WERI-Rb-1 (cell line): Measurements from ENCODE around the gene KRT14.
A peak's percentile ranks its signal among the peaks of the same experiment; 100 is the strongest.

ENCODE experiments used
- DNase-seq: peaks from one replicate; pipeline ENCODE4 v3.0.0-alpha.2; 2020
- H3K27ac ChIP-seq: fragments of 250-450 bp; sonication (Bioruptor Pico); 2 replicates; pipeline ENCODE4 v1.5.1; 2020; ENCODE audit warnings: mild to moderate bottlenecking, moderate library complexity
- H3K27me3 ChIP-seq: fragments of 250-450 bp; sonication (Bioruptor Pico); 2 replicates; pipeline ENCODE4 v1.5.1; 2021; ENCODE audit warnings: mild to moderate bottlenecking, low read depth, moderate library complexity; ENCODE audit not compliant: insufficient read depth, severe bottlenecking
- H3K36me3 ChIP-seq: fragments of 250-450 bp; sonication (Bioruptor Pico); 2 replicates; pipeline ENCODE4 v1.5.1; 2020; ENCODE audit warnings: mild to moderate bottlenecking, moderate library complexity
- H3K4me3 ChIP-seq: 2 replicates; pipeline ENCODE4 v1.5.1; 2011; ENCODE audit warnings: low read depth, mild to moderate bottlenecking, control low read depth, low read length
- H3K9me3 ChIP-seq: fragments of 250-450 bp; sonication (Bioruptor Pico); 2 replicates; pipeline ENCODE4 v1.5.1; 2021; ENCODE audit warnings: mild to moderate bottlenecking, moderate library complexity; ENCODE audit not compliant: severe bottlenecking
- TF ChIP-seq, protein P1 (sequence below): IDR thresholded peaks from 2 replicates; pipeline ENCODE4 v1.5.1; 2011; ENCODE audit warnings: low read depth, mild to moderate bottlenecking, control low read depth, inconsistent platforms, low read length

Gene KRT14

GRCh38 chr17:41536741-41537613, 49.7 kb downstream of the KRT14 start:
- TF ChIP-seq, protein P1, sequence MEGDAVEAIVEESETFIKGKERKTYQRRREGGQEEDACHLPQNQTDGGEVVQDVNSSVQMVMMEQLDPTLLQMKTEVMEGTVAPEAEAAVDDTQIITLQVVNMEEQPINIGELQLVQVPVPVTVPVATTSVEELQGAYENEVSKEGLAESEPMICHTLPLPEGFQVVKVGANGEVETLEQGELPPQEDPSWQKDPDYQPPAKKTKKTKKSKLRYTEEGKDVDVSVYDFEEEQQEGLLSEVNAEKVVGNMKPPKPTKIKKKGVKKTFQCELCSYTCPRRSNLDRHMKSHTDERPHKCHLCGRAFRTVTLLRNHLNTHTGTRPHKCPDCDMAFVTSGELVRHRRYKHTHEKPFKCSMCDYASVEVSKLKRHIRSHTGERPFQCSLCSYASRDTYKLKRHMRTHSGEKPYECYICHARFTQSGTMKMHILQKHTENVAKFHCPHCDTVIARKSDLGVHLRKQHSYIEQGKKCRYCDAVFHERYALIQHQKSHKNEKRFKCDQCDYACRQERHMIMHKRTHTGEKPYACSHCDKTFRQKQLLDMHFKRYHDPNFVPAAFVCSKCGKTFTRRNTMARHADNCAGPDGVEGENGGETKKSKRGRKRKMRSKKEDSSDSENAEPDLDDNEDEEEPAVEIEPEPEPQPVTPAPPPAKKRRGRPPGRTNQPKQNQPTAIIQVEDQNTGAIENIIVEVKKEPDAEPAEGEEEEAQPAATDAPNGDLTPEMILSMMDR: no peak
- H3K36me3 ChIP-seq: no peaks in the 10 kb centered on the region
- H3K4me3 ChIP-seq: no peak overlapping the region
- H3K27me3 ChIP-seq: no peaks in the 10 kb centered on the region
- peaks cover 2% of the 10 kb centered on the region for H3K9me3 ChIP-seq
- H3K27ac ChIP-seq: no peak overlapping the region
- DNase-seq: no peak

DNA sequence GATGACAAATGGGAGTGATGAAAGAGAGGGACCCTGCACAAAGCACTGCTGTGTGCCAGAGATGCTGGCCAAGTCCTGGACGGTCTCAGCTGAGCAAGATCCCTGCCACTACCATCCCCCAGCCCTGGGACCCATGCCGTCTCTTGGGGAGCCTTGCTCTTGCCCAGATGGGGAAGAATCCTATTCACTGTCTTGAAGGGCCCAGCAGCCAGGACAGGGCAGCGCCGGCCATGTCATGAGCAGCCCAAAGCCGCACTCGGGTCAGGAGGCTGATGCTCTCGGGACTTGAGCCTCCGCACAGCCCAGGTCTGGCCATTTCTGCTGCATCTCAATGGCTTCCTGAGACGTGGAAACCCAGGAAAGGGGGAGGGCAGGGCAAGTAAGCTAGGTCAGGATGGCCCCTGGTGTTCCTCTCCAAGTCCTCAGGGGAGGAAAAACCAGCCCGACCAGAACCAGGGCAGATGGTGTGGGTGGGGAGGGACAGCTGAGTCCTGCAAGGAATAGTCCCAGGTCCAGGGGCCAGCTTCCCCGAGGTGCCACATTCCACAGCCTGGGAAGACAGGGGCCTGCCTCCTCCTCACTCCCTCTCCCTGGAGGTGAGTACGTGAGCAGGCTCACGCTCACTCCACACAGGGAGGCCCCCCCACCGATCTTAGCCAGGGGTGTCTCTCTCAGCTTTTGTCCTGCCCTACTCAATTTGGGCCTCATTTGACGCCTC, 50.8 kb downstream of the KRT14 start:
- Histone ChIP-seq H3K4me3 (no peak overlapping the region), H3K9me3 (no peaks in the 10 kb centered on the region), H3K36me3 (no peaks in the 10 kb centered on the region), H3K27me3 (no peaks in the 10 kb centered on the region), H3K27ac (no peak overlapping the region)
- TF ChIP-seq, protein P1: no peak
- no peak for DNase-seq

- Histone ChIP-seq H3K27me3 (no peaks in the 10 kb centered on the region), H3K4me3 (no peak overlapping the region), H3K27ac (no peak overlapping the region), H3K9me3 (no peaks in the 10 kb centered on the region), H3K36me3 (no peaks in the 10 kb centered on the region)
- no peak for DNase-seq
- TF ChIP-seq, protein P1: peak; percentile 12; the same call in 1 of the 2 replicates
Measured at GRCh38 chr17:41534899-41535546, 51.7 kb downstream of the KRT14 start.

DNA sequence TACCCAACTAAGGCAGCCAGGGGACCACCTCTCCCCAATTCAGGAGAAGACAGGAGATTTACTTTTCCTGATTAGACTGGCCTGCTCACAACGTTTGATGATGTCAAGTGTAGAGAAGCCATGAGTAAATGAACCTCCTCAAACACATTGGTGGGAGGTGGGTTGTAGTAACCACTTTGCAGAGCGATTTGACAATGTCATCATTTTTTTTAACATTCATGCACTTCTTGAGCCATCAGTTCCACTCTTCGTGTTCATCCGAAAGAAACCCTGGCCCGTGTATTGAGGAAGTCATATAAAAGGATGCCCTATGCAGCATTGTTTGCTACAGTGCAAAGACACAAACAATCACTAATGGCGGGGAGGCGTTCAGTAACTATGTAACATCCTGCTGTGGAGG, 53.1 kb downstream of the KRT14 start:
- Histone ChIP-seq H3K9me3 (no peaks in the 10 kb centered on the region), H3K27me3 (no peaks in the 10 kb centered on the region), H3K4me3 (no peak overlapping the region), H3K27ac (no peak overlapping the region), H3K36me3 (no peaks in the 10 kb centered on the region)
- TF ChIP-seq, protein P1: no peak
- DNase-seq: no peak

DNA sequence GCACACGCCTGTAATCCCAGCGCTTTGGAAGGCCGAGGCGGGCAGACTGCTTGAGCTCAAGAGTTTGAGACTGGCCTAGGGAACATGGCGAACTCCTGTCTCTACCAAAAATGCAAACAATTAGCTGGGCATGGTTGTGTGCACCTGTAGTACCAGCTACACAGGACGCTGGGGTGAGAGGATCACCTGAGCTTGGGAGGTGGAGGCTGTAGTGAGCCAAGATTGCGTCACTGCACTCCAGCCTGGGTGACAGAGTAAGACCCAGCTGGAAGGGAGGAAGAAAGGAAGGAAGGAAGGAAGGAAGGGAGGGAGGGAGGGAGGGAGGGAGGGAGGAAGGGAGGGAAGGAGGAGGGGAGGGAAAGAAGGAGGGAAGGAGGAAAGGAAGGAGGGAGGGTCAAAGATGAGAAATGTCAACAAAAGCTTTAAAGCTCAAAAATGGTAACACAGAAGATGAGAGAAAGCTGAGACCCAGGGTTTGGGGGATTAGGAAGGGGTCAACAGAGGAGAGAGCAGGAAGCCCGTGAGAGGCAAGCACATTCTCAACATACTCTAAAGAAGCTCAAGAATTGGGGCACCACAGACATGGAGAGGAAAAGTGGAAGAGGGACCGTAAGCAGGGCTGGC, 53.6 kb downstream of the KRT14 start:
- Histone ChIP-seq H3K4me3 (no peak overlapping the region), H3K9me3 (no peaks in the 10 kb centered on the region)

More for the DNA sequence above, 53.6 kb downstream of the KRT14 start:
- TF ChIP-seq, protein P1: no peak
- no peaks in the 10 kb centered on the region for H3K27me3 ChIP-seq
- H3K36me3 ChIP-seq: no peaks in the 10 kb centered on the region
- no peak for DNase-seq
- no peak overlapping the region for H3K27ac ChIP-seq
